MM.1S (cell line): ENCODE measurements around the gene NDUFAF4.

Source experiments
- EZH2phosphoT487 ChIP-seq: fragments of 300-600 bp; sonication (generic); IDR thresholded peaks from 2 replicates; pipeline ENCODE4 v1.6.1; 2018; ENCODE audit warnings: antibody characterized with exemption, low read length
- TF ChIP-seq, protein P1 (sequence below): fragments of 300-600 bp; sonication (generic); IDR thresholded peaks from 2 replicates; pipeline ENCODE4 v1.5.1; 2016; ENCODE audit warnings: antibody characterized with exemption, low read length, mixed read lengths

DNA sequence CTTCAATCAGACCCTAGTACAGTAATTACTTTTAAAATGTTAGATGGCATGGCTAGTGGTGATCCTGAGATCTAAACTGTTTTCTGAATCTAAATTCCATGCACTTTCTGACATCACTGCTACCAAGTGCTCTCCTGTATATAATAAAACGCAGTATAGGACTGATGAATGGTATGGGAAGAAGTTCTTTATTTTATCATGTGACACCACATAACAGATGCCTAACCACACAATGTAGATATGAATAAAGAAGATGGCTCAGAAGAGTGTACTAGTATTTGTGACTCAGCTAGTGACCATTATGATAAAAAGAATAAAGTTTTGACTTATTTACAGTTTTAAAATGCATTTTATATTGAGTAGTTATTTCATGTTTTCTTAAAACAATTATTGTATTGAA lies 8.5 kb downstream of the NDUFAF4 start:
- TF ChIP-seq, protein P1, sequence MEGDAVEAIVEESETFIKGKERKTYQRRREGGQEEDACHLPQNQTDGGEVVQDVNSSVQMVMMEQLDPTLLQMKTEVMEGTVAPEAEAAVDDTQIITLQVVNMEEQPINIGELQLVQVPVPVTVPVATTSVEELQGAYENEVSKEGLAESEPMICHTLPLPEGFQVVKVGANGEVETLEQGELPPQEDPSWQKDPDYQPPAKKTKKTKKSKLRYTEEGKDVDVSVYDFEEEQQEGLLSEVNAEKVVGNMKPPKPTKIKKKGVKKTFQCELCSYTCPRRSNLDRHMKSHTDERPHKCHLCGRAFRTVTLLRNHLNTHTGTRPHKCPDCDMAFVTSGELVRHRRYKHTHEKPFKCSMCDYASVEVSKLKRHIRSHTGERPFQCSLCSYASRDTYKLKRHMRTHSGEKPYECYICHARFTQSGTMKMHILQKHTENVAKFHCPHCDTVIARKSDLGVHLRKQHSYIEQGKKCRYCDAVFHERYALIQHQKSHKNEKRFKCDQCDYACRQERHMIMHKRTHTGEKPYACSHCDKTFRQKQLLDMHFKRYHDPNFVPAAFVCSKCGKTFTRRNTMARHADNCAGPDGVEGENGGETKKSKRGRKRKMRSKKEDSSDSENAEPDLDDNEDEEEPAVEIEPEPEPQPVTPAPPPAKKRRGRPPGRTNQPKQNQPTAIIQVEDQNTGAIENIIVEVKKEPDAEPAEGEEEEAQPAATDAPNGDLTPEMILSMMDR = no peak
- no peak for TF ChIP-seq EZH2phosphoT487
